Testis (tissue), 2 donors: ENCODE data around the gene TMPRSS11A.

Source experiments
- CTCF ChIP-seq, 3 experiments: fragments of 450-650 bp in 2 of 3; fragments of 200-600 bp in 1 of 3; sonication (generic) in 1 of 3; IDR thresholded peaks; one replicate each; pipeline ENCODE4 v1.5.1; 2016 to 2019; ENCODE audit warnings: antibody characterized with exemption in 3 of 3, mild to moderate bottlenecking in 2 of 3, moderate library complexity in 1 of 3
- POLR2A ChIP-seq: fragments of 450-650 bp; IDR thresholded peaks from one replicate; pipeline ENCODE4 v1.6.1; 2017; ENCODE audit warnings: antibody characterized with exemption, mild to moderate bottlenecking, moderate library complexity

- TF ChIP-seq CTCF (IDR thresholded peaks at IDR 0.05): no peak
- no peak for TF ChIP-seq POLR2A
Observed at GRCh38 chr4:67910585-67910905, 52.7 kb downstream of the TMPRSS11A start.
